Smooth muscle cell (in vitro differentiated cells): ENCODE data around the gene KCTD1. TPM values are rescaled to one million over a fixed set of nuclear protein-coding genes. Genes with fewer than 3 reads are reported as not detected.
A peak's percentile ranks its signal among the peaks of the same experiment; 100 is the strongest.

Experiments
- DNase-seq: peaks from one replicate; lab custom pipeline; 2025; ENCODE audit not compliant: unreplicated experiment; lab: John Stamatoyannopoulos, UW
- H2AFZ ChIP-seq: fragments of 200-600 bp; sonication (generic); 2 replicates; pipeline ENCODE4 v1.6.0; 2016; ENCODE audit warnings: antibody characterized with exemption, low read depth, mild to moderate bottlenecking
- H3F3A ChIP-seq: fragments of 200-600 bp; sonication (generic); 2 replicates; pipeline ENCODE4 v1.6.0; 2017; ENCODE audit warnings: antibody characterized with exemption, low read depth
- H3K27ac ChIP-seq: fragments of 200-600 bp; sonication (generic); 2 replicates; pipeline ENCODE4 v1.5.1; 2016; ENCODE audit warnings: low read depth, mild to moderate bottlenecking
- H3K27me3 ChIP-seq: fragments of 200-600 bp; sonication (generic); 2 replicates; pipeline ENCODE4 v1.6.1; 2016; ENCODE audit warnings: low read depth, mild to moderate bottlenecking
- H3K36me3 ChIP-seq: fragments of 200-600 bp; sonication (generic); 2 replicates; pipeline ENCODE4 v1.5.1; 2016; ENCODE audit warnings: low read depth
- H3K4me1 ChIP-seq: fragments of 200-600 bp; sonication (generic); 2 replicates; pipeline ENCODE4 v1.5.1; 2016; ENCODE audit warnings: low read depth
- H3K4me2 ChIP-seq: fragments of 200-600 bp; sonication (generic); 2 replicates; pipeline ENCODE4 v1.6.0; 2016; ENCODE audit warnings: mild to moderate bottlenecking
- H3K4me3 ChIP-seq: fragments of 200-600 bp; sonication (generic); 2 replicates; pipeline ENCODE4 v1.5.1; 2016; ENCODE audit warnings: mild to moderate bottlenecking
- H3K79me2 ChIP-seq: fragments of 200-600 bp; sonication (generic); 2 replicates; pipeline ENCODE4 v1.6.0; 2016; ENCODE audit warnings: low read depth, mild to moderate bottlenecking
- H3K9ac ChIP-seq: fragments of 200-600 bp; sonication (generic); 2 replicates; pipeline ENCODE4 v1.6.0; 2016; ENCODE audit warnings: low read depth
- H3K9me3 ChIP-seq: fragments of 200-600 bp; sonication (generic); replicated peaks from 2 replicates; pipeline ENCODE4 v1.5.1; 2016; ENCODE audit warnings: low read depth
- H4K20me1 ChIP-seq: fragments of 200-600 bp; sonication (generic); 2 replicates; pipeline ENCODE4 v1.6.0; 2016; ENCODE audit warnings: low read depth
- CTCF ChIP-seq: fragments of 200-600 bp; sonication (generic); IDR thresholded peaks from 2 replicates; pipeline ENCODE4 v1.5.1; 2017; ENCODE audit warnings: borderline replicate concordance, mild to moderate bottlenecking, antibody characterized with exemption; ENCODE audit not compliant: insufficient read depth, poor library complexity, severe bottlenecking
- WGBS: methylation state at CpG from one replicate; pipeline ENCODE4 v1.1.7; 2016; ENCODE audit warnings: low lambda C conversion rate; 5-methylcytosine and 5-hydroxymethylcytosine counted together
- polyA plus RNA-seq: library from polyadenylated mRNA; unstranded; fragments of >200 nt; fragmentation: Nextera tagmentation; extraction: Ambion mirVana; gene quantifications from 2 replicates; pipeline ENCODE4 v1.2.1, GENCODE V29; 2016
- total RNA-seq: library from RNA; depleted of rRNA; stranded (reverse); fragments of >200 nt; gene quantifications from 2 replicates; pipeline ENCODE4 v1.2.3, GENCODE V29; 2014

The KCTD1 gene
- total and polyA plus RNA-seq, 2 experiments from 2014 or later, result 2.3 to 11.4 TPM

- WGBS, result 75% methylated on average over 9 of the region's 9 CpGs
- Histone ChIP-seq H3K36me3 (no peaks in the 10 kb centered on the region), H4K20me1 (peaks cover 24% of the 10 kb centered on the region), H3K4me1 (no peaks in the 10 kb centered on the region), H3K27ac (no peak overlapping the region), H3K4me2 (no peak overlapping the region), H2AFZ (no peak overlapping the region), H3F3A (no peaks in the 10 kb centered on the region), H3K4me3 (no peak overlapping the region), H3K79me2 (no peaks in the 10 kb centered on the region), H3K9me3 (no peaks in the 10 kb centered on the region), H3K27me3 (no peaks in the 10 kb centered on the region), H3K9ac (no peak overlapping the region)
- no peak for DNase-seq
- no peak for TF ChIP-seq CTCF
Observed at GRCh38 chr18:26532367-26533340, 15.7 kb downstream of the KCTD1 start.

- Histone ChIP-seq H3K36me3 (no peaks in the 10 kb centered on the region), H3F3A (no peaks in the 10 kb centered on the region), H3K27me3 (no peaks in the 10 kb centered on the region), H3K79me2 (no peaks in the 10 kb centered on the region), H2AFZ (no peak overlapping the region), H3K4me1 (peaks cover 6% of the 10 kb centered on the region), H4K20me1 (peaks cover 31% of the 10 kb centered on the region), H3K9me3 (no peaks in the 10 kb centered on the region), H3K9ac (no peak overlapping the region), H3K4me3 (no peak overlapping the region), H3K4me2 (no peak overlapping the region), H3K27ac (no peak overlapping the region)
- no peak for DNase-seq
- no peak for TF ChIP-seq CTCF
- WGBS, result 76% methylated on average over 4 of the region's 4 CpGs
Observed at GRCh38 chr18:26531605-26532298, 16.6 kb downstream of the KCTD1 start.

- Histone ChIP-seq H2AFZ (no peak overlapping the region), H3F3A (no peaks in the 10 kb centered on the region), H3K27me3 (no peaks in the 10 kb centered on the region), H3K79me2 (no peaks in the 10 kb centered on the region), H3K4me2 (peak overlapping the region; percentile 36), H3K4me1 (peaks cover 18% of the 10 kb centered on the region), H3K9me3 (no peaks in the 10 kb centered on the region), H3K36me3 (no peaks in the 10 kb centered on the region), H3K4me3 (no peak overlapping the region), H3K27ac (no peak overlapping the region), H3K9ac (no peak overlapping the region), H4K20me1 (peaks cover 42% of the 10 kb centered on the region)
- DNase-seq, result no peak
- TF ChIP-seq CTCF, result no peak
- 35% methylated on average over 2 of the region's 2 CpGs for WGBS
Observed at GRCh38 chr18:26526966-26527234, 21.5 kb downstream of the KCTD1 start.
